RPMI7951 (cell line): Measurements from ENCODE around the gene KDM4C. TPM values are rescaled to one million over a fixed set of nuclear protein-coding genes. Genes with fewer than 3 reads are reported as not detected.
A peak's percentile ranks its signal among the peaks of the same experiment; 100 is the strongest.
"Not testable (repeated sequence)": the region's sequence is repeated elsewhere in the genome, so short reads cannot be mapped to it uniquely, and the experiment has no call there.

Experiments used
- DNase-seq: peaks from one replicate; pipeline ENCODE4 v3.0.0-alpha.2; 2012; ENCODE audit warnings: low read depth
- total RNA-seq: library from RNA; depleted of rRNA; stranded (reverse); fragments of >200 nt; shearing (Covaris generic); gene quantifications from 2 replicates; pipeline ENCODE4 v1.2.3, GENCODE V29; 2014

Gene KDM4C
- total RNA-seq, 1 experiment from 2014 or later, result 11.1 TPM

- DNase-seq, result peak; percentile 46
Measured at GRCh38 chr9:7169717-7170389, 412.1 kb downstream of the KDM4C start.

GRCh38 chr9:7171396-7172153 is 413.8 kb downstream of the KDM4C start:
- DNase-seq, result no peak

DNA sequence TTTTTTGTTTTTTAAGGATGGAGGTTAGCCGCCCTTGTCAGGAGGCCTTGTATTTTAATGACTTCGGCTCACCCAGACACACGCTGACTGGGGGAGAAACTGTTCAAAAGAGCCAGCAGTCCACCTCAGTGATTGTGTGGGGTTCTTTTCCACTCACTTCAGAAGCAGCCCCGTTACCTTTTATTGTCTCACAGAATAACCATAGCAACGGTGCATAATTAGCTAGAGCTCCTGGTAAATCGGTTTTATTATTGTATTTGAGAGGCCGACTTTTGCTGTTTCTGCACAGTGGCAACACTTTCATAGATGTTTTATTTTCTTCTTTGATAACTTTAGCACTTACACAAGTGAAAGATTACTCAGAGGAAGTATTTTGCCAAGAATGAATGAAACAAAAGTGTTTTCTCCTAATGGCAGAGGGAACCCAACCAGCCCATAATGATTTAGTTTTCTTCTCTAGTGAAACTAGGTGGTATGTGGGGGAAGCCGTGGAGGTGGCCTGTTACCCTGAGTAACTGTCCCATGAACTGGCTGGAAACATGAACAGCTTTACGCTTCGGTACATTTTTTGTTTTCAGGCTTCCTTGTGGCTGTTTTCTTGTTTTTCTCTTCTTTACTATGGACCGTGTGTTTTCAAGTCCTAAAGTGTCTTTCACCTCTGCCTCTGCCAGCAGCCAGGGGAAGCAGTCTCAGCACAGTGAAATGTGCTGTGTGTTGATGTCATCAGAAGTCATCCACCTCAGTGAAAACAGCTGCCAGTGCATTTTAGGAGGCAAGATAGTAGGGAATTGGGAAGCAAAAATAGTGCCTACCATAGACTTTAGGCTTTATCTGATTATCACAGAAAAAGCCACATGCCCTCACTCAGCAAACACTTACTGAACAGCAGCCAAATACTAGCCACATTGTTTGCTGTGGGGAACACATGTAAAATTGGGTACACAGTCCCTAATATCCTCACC is 414.7 kb downstream of the KDM4C start:
- DNase-seq, result no peak

GRCh38 chr9:7173139-7173538 is 415.4 kb downstream of the KDM4C start:
- DNase-seq, result no peak

DNA sequence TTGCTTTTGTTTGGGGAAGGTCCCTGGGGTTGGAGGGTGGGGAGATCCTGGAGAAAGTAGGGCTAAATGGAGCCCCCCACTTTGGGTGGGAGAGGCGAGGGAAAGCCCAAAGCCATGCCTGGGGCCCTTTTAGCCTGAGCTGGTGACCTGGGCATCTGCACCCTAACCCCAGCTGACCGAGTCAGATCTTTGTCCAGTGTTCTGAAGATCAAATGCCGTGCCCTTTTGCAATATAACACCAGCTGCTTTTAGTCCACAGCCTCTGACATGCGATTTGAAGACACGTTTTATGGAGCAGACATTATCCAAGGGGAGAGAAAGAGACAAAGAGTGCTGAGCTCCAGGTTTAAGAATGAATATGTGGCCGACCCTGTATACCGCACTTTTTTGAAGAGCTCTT is 416.5 kb downstream of the KDM4C start:
- no peak for DNase-seq

GRCh38 chr9:7174884-7175283 is 417.1 kb downstream of the KDM4C start:
- no peak for DNase-seq

DNA sequence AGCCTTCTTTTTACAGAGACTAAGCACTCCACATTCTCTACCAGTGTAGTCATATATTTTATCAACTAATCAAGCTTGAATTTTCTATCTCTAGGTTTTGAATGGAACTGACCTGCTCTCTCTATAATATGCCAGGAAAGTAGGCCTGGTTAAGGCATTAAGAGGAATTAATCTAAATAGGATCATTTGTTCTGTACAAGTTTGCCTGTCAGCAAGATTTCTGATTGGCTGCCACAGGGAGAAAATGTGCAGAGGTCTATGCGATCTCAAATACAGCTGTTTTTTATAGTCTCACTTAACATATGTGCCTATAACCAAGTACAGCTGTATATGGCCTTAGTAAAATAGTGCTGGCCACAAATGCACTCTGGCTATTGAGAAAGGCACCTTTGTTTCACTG is 418.8 kb downstream of the KDM4C start:
- DNase-seq, result no peak

DNA sequence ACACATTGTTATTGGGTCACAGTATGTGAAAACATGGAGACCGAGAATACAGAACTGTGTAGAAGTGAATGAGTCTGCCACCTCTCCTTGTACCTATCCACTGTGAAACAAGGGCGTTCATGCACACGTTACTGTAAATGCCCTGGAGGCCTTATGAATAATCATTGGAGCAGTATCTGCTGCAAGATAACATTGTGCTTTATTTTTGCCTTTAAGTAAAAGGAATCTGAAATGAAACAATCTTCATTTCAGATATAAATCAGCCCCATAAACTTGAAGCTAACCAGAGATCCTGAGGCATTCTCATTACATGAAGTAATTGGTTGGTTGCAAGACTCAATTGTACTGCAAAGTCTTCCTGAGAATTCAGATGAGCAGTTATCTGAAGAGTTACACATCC is 419.6 kb downstream of the KDM4C start:
- DNase-seq, result no peak

GRCh38 chr9:7178729-7179128 is 421.0 kb downstream of the KDM4C start:
- DNase-seq, result no peak

DNA sequence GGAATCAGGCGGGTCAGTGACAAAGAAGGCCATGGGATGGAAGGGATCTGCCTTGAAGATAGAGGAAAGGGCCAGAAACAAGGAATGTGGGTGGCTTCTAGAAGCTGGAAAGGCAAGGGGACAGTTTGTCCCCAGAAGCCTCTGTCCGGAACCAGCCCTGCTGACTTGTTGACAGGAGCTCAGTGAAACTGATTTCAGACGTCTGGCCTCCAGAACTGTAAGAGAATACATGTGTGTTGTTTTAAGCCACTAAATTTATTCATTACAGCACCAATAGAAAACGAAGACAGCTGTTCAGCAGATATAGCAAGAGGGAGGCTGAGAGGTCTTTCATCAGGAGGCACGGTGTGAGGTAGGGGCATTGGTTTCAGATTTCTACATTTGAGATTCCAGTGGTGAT is 422.5 kb downstream of the KDM4C start:
- DNase-seq, result no peak

- not testable (repeated sequence) for DNase-seq
Measured at GRCh38 chr9:7183139-7183538, 425.4 kb downstream of the KDM4C start.

GRCh38 chr9:7185612-7186011 is 427.8 kb downstream of the KDM4C start:
- DNase-seq, result peak; percentile 85

- peak; percentile 26 for DNase-seq
Measured at GRCh38 chr9:7186175-7186574, 428.4 kb downstream of the KDM4C start.

- DNase-seq, result no peak
Measured at GRCh38 chr9:7192266-7192665, 434.5 kb downstream of the KDM4C start.

DNA sequence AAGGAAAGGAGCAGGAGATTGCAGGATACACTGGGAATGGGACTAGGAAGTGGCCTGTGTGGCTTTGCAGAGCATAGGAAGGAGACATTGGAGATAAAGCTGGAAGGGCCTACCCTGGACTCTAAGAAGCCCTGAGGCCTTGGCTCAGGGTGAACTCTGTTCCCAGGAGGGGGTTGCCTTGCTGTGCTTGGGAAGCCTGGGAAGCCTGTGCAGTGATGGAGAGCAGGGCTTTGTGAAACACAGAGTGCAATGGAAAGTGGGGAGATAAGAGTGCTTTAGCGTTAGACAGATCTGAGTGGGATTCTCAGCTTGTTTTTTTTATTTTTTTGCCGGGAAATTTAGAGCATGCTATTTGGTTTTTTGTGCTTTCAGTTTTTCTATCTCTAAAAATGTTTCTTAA is 437.8 kb downstream of the KDM4C start:
- DNase-seq, result no peak

GRCh38 chr9:7196467-7196866 is 438.7 kb downstream of the KDM4C start:
- DNase-seq, result no peak

GRCh38 chr9:7201196-7201595 is 443.4 kb downstream of the KDM4C start:
- DNase-seq, result no peak

DNA sequence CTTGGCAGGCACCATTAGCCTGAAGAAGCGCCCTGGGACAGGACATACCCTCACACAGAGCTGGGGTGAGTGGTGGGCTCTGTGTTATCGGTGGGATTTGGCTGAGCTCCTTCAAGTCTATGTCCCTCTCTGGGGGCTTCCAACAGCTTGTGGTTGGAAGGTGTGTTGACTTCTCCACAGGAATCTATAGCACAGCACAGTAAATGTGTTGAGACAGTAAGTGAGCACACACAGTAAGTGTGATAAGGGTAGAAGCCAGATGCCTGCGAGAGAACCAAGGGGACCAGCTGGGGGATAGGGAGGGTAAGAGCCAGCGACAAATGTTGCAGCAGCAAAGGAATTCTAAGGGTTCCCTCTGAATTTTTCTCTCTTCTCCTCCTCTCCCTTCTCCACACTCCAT is 448.0 kb downstream of the KDM4C start:
- no peak for DNase-seq

GRCh38 chr9:7206221-7206758 is 448.5 kb downstream of the KDM4C start:
- no peak for DNase-seq

GRCh38 chr9:7209016-7209715 is 451.4 kb downstream of the KDM4C start:
- no peak for DNase-seq

DNA sequence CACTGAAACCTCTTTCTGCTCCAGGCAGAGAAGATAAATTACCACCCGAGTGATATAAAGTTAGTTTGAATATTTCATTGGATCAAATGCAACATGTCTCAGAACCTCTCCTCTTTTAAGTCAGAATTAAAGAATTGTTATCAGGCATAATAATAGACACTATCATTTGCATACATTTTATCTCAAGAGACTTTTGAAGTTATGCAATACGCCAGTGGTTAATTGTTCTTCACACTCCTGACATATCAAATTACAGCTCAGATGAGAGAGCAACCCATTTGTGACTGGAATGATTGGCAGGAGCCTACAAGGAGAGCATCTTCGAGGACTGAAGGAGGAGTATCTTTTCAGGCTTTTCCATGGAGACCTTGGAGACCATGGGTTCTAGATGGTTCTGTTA is 452.2 kb downstream of the KDM4C start:
- DNase-seq, result no peak
